Measurements from ENCODE around the gene ILDR2. TPM values are rescaled to one million over a fixed set of nuclear protein-coding genes. Genes with fewer than 3 reads are reported as not detected.

ILDR2 gene
- total RNA-seq (1 to 10 TPM in 1 of 7 donors, under 1 TPM in 6; 0.17 to 1.4 (median 0.41) TPM), polyA plus RNA-seq (under 1 TPM; under 0.01 to 0.13 (median 0.05) TPM)
- long read RNA-seq, donor 1, result 0 reads
- long read RNA-seq, donor 2, result 0 reads

GRCh38 chr1:166975361-166976129 is at the start of gene ILDR2:
TSS of gene ILDR2 (minus strand) at chr1:166975540. CDS start at chr1:166975268, 272 bp downstream.
- Histone ChIP-seq H3K9me3 (no peaks in the 10 kb centered on the region), H3K36me3 (no peaks in the 10 kb centered on the region), H3K4me1 (peaks cover 0 to 21% (median 14%) of the 10 kb centered on the region in 6 donors), H3K4me3 (peak within 1 kb of the TSS; percentile 55 to 83 (median 64)), H3K27me3 (replicated peaks in 1 of 7) (peaks cover 0 to 60% (median 40%) of the 10 kb centered on the region in 7 donors), H3K27ac (peak within 1 kb of the TSS in 3 of 8 donors; percentile 26 to 47 (median 33))
- TF ChIP-seq POLR2AphosphoS5 (IDR thresholded peaks at IDR 0.05), result no peak
- peak; percentile 85 for DNase-seq
- whole genome bisulfite sequencing, 5 donors, result 0 to 1% (median 1%) methylated on average over 38 to 97 of the region's 97 CpGs
- intact Hi-C loops (cut with DNase I; ENCODE audit: low total_unique reads), result no loop called here

GRCh38 chr1:167022384-167022783 is 47.0 kb upstream of the ILDR2 start:
- no peaks in the 10 kb centered on the region for H3K9me3 ChIP-seq
- H3K27ac ChIP-seq, result no peak overlapping the region
- H3K4me1 ChIP-seq, result no peaks in the 10 kb centered on the region
- intact Hi-C loops (cut with DNase I; ENCODE audit: low total_unique reads), result no loop called here
- H3K27me3 ChIP-seq (replicated peaks in 1 of 7), result peaks cover 0 to 6% (median 0%) of the 10 kb centered on the region in 7 donors
- no peaks in the 10 kb centered on the region for H3K36me3 ChIP-seq
- H3K4me3 ChIP-seq, result no peak overlapping the region
- WGBS, 5 donors, result 87 to 98% (median 91%) methylated on average over 1 of the region's 1 CpG
- no peak for DNase-seq
- TF ChIP-seq POLR2AphosphoS5 (IDR thresholded peaks at IDR 0.05), result no peak
- no peak for TF ChIP-seq POLR2A (IDR thresholded peaks at IDR 0.05)
- no peak for TF ChIP-seq CTCF (IDR thresholded peaks at IDR 0.05 in 8 of 11, conservative IDR thresholded peaks at IDR 0.05 in 3 of 11)

- 29 to 48% (median 41%) methylated on average over 6 of the region's 6 CpGs for WGBS, 5 donors
- no peak for DNase-seq
- Histone ChIP-seq H3K4me3 (no peak overlapping the region), H3K27me3 (replicated peaks in 1 of 7) (peaks cover 0 to under 1% (median 0%) of the 10 kb centered on the region in 7 donors), H3K4me1 (no peaks in the 10 kb centered on the region), H3K9me3 (no peaks in the 10 kb centered on the region), H3K36me3 (no peaks in the 10 kb centered on the region), H3K27ac (no peak overlapping the region)
- TF ChIP-seq POLR2AphosphoS5 (IDR thresholded peaks at IDR 0.05) (no peak), POLR2A (IDR thresholded peaks at IDR 0.05) (no peak), CTCF (IDR thresholded peaks at IDR 0.05 in 8 of 11, conservative IDR thresholded peaks at IDR 0.05 in 3 of 11) (no peak)
- intact Hi-C loops (cut with DNase I; ENCODE audit: low total_unique reads), result no loop called here
These were observed 40.9 kb upstream of the ILDR2 start for GRCh38 chr1:167016100-167016750.

GRCh38 chr1:167013108-167013929 is 38.0 kb upstream of the ILDR2 start:
- intact Hi-C loops (cut with DNase I; ENCODE audit: low total_unique reads), result no loop called here
- Histone ChIP-seq H3K27ac (no peak overlapping the region), H3K36me3 (no peaks in the 10 kb centered on the region), H3K4me1 (no peaks in the 10 kb centered on the region), H3K9me3 (no peaks in the 10 kb centered on the region), H3K27me3 (replicated peaks in 1 of 7) (peaks cover 0 to 15% (median 0%) of the 10 kb centered on the region in 7 donors), H3K4me3 (no peak overlapping the region)
- DNase-seq, result no peak
- no peak for TF ChIP-seq POLR2A (IDR thresholded peaks at IDR 0.05)
- TF ChIP-seq POLR2AphosphoS5 (IDR thresholded peaks at IDR 0.05), result no peak
- no peak for TF ChIP-seq CTCF (IDR thresholded peaks at IDR 0.05 in 8 of 11, conservative IDR thresholded peaks at IDR 0.05 in 3 of 11)
- WGBS, 5 donors, result 76 to 87% (median 85%) methylated on average over 8 of the region's 8 CpGs
